CD4-positive, alpha-beta T cell (primary cell): ENCODE measurements around the gene KCNIP4. TPM values are rescaled to one million over a fixed set of nuclear protein-coding genes. Genes with fewer than 3 reads are reported as not detected.

Experiments used
- ATAC-seq: fragments of 200-7000 bp; cut with Tn5 transposase; one replicate; pipeline ENCODE4 v1.10.0; 2022; ENCODE audit warnings: mild to moderate bottlenecking; ENCODE audit not compliant: poor library complexity
- CTCF ChIA-PET: fragments of 350-600 bp; sonication (Branson Sonifier 250); formaldehyde crosslinking; loops from one replicate; lab custom pipeline; 2021; ENCODE audit warnings: antibody characterized with exemption, inconsistent platforms; lab: Charles Lee
- POLR2A ChIA-PET: fragments of 350-600 bp; sonication (Branson Sonifier 250); formaldehyde crosslinking; loops from one replicate; lab custom pipeline; 2021; ENCODE audit warnings: antibody characterized with exemption, inconsistent platforms; lab: Charles Lee
- DNase-seq, 14 experiments: peaks; one replicate each; pipeline ENCODE4 v3.0.0-alpha.2; 2013 to 2020; ENCODE audit warnings: mixed read lengths in 2 of 14
- H3K27ac ChIP-seq, 2 donors: one replicate each; pipeline versions ENCODE4 v1.5.1 to v1.7.0; 2013; ENCODE audit warnings: low read length in 2 of 2, low read depth in 1 of 2, mild to moderate bottlenecking in 1 of 2
- H3K27me3 ChIP-seq, 2 experiments: 1 replicate in 1 of 2; 2 replicates in 1 of 2; pipeline versions ENCODE4 v1.6.1 to v1.7.0; 2013; ENCODE audit warnings: low read length in 2 of 2, control low read depth in 1 of 2, mild to moderate bottlenecking in 1 of 2, moderate library complexity in 1 of 2; ENCODE audit not compliant: insufficient read depth in 2 of 2, control insufficient read depth in 1 of 2
- H3K36me3 ChIP-seq: one replicate; pipeline ENCODE4 v1.6.1; 2013; ENCODE audit warnings: low read length, control low read depth; ENCODE audit not compliant: insufficient read depth
- H3K4me1 ChIP-seq: one replicate; pipeline ENCODE4 v1.6.1; 2013; ENCODE audit warnings: low read length, control low read depth; ENCODE audit not compliant: insufficient read depth
- H3K4me3 ChIP-seq: one replicate; pipeline ENCODE4 v1.5.1; 2013; ENCODE audit warnings: mild to moderate bottlenecking, low read length, moderate library complexity
- H3K9me3 ChIP-seq, 2 experiments: 1 replicate in 1 of 2; 2 replicates in 1 of 2; pipeline versions ENCODE4 v1.6.1 to v1.7.0; 2013; ENCODE audit warnings: low read length in 2 of 2, mild to moderate bottlenecking in 2 of 2, control low read depth in 1 of 2, moderate library complexity in 1 of 2; ENCODE audit not compliant: control insufficient read depth in 1 of 2, insufficient read depth in 1 of 2
- H3K27ac Mint-ChIP-seq: one replicate; pipeline ENCODE4 v1.8.0; 2020; ENCODE audit warnings: mixed read lengths
- H3K27me3 Mint-ChIP-seq: one replicate; pipeline ENCODE4 v1.8.0; 2021; ENCODE audit warnings: mixed read lengths
- H3K36me3 Mint-ChIP-seq: one replicate; pipeline ENCODE4 v1.8.0; 2021; ENCODE audit warnings: low read depth, mixed read lengths
- H3K4me1 Mint-ChIP-seq: one replicate; pipeline ENCODE4 v1.8.0; 2021; ENCODE audit warnings: low read depth, mixed read lengths
- H3K4me3 Mint-ChIP-seq: one replicate; pipeline ENCODE4 v1.8.0; 2020; ENCODE audit warnings: mild to moderate bottlenecking, mixed read lengths
- H3K9me3 Mint-ChIP-seq: one replicate; pipeline ENCODE4 v1.8.0; 2020; ENCODE audit warnings: mixed read lengths
- CTCF ChIP-seq: fragments of 200-600 bp; IDR thresholded peaks from one replicate; pipeline ENCODE4 v1.8.0; 2022; ENCODE audit warnings: antibody characterized with exemption, mild to moderate bottlenecking
- intact Hi-C, 2 experiments: fragments of 100-400 bp; cut with DNase I in 1 of 2; cut with micrococcal nuclease in 1 of 2; formaldehyde crosslinking; loops; one replicate each; pipeline versions ENCODE4 v1.15.1 to v1.9.0; 2023 to 2025; cut with DNase I, micrococcal nuclease
- total RNA-seq, 174 experiments: library from RNA in 2 of 174; stranded (reverse) in 2 of 174; gene quantifications; one replicate each; pipeline ENCODE4 v1.2.3 and lab custom pipeline; 2021 to 2026

Gene KCNIP4
- total RNA-seq, 2 experiments from 2014 or later, result not detected

- H3K36me3 ChIP-seq, result no peaks in the 10 kb centered on the region
- no peak for DNase-seq
- TF ChIP-seq CTCF, result no peak
- no peak overlapping the region for H3K27ac Mint-ChIP-seq
- ChIA-PET POLR2A (no interaction called here), CTCF (no interaction called here)
- intact Hi-C loops, result no loop called here
- no peaks in the 10 kb centered on the region for H3K4me1 Mint-ChIP-seq
- no peak overlapping the region for H3K27ac ChIP-seq
- H3K9me3 ChIP-seq, result no peaks in the 10 kb centered on the region
- H3K4me1 ChIP-seq, result peaks cover 5% of the 10 kb centered on the region
- H3K4me3 Mint-ChIP-seq, result no peak overlapping the region
- no peak for ATAC-seq
- H3K9me3 Mint-ChIP-seq, result peaks cover 8% of the 10 kb centered on the region
- H3K27me3 ChIP-seq, result no peaks in the 10 kb centered on the region
- no peaks in the 10 kb centered on the region for H3K27me3 Mint-ChIP-seq
- H3K36me3 Mint-ChIP-seq, result no peaks in the 10 kb centered on the region
- H3K4me3 ChIP-seq, result no peak overlapping the region
Measured at GRCh38 chr4:21005647-21006046, 942.9 kb downstream of the KCNIP4 start.

- DNase-seq (peak in 1 of 14 experiments; percentile 27), ATAC-seq (no peak)
- H3K9me3 Mint-ChIP-seq, result peaks cover 8% of the 10 kb centered on the region
- CTCF ChIA-PET, result no interaction called here
- peaks cover 5% of the 10 kb centered on the region for H3K4me1 ChIP-seq
- H3K27me3 Mint-ChIP-seq, result no peaks in the 10 kb centered on the region
- POLR2A ChIA-PET, result no interaction called here
- no peaks in the 10 kb centered on the region for H3K36me3 Mint-ChIP-seq
- no peaks in the 10 kb centered on the region for H3K27me3 ChIP-seq
- H3K4me1 Mint-ChIP-seq, result no peaks in the 10 kb centered on the region
- no peak overlapping the region for H3K27ac ChIP-seq
- no peak for TF ChIP-seq CTCF
- no peak overlapping the region for H3K4me3 ChIP-seq
- intact Hi-C loops, result no loop called here
- H3K9me3 ChIP-seq, result no peaks in the 10 kb centered on the region
- no peak overlapping the region for H3K27ac Mint-ChIP-seq
- no peaks in the 10 kb centered on the region for H3K36me3 ChIP-seq
- H3K4me3 Mint-ChIP-seq, result no peak overlapping the region
Measured at GRCh38 chr4:21002976-21003375, 945.6 kb downstream of the KCNIP4 start.

- Mint-ChIP-seq H3K27me3 (no peaks in the 10 kb centered on the region), H3K4me1 (no peaks in the 10 kb centered on the region), H3K36me3 (no peaks in the 10 kb centered on the region), H3K9me3 (peaks cover 8% of the 10 kb centered on the region), H3K27ac (no peak overlapping the region), H3K4me3 (no peak overlapping the region)
- ChIA-PET POLR2A (no interaction called here), CTCF (no interaction called here)
- intact Hi-C loops, result no loop called here
- no peak for TF ChIP-seq CTCF
- Histone ChIP-seq H3K27me3 (no peaks in the 10 kb centered on the region), H3K4me3 (no peak overlapping the region), H3K36me3 (no peaks in the 10 kb centered on the region), H3K4me1 (peaks cover 5% of the 10 kb centered on the region), H3K9me3 (no peaks in the 10 kb centered on the region), H3K27ac (no peak overlapping the region)
- ATAC-seq (no peak), DNase-seq (no peak)
Measured at GRCh38 chr4:21002286-21002685, 946.3 kb downstream of the KCNIP4 start.
